Eye (tissue), 1 donor: ENCODE data around the gene NCS1.
A peak's percentile ranks its signal among the peaks of the same experiment; 100 is the strongest.

Experiments used
- DNase-seq: peaks from one replicate; pipeline ENCODE4 v3.0.0-alpha.2; 2015

NCS1 gene

GRCh38 chr9:130196643-130197042 lies 24.4 kb downstream of the NCS1 start:
- DNase-seq, result peak; percentile 63

DNA sequence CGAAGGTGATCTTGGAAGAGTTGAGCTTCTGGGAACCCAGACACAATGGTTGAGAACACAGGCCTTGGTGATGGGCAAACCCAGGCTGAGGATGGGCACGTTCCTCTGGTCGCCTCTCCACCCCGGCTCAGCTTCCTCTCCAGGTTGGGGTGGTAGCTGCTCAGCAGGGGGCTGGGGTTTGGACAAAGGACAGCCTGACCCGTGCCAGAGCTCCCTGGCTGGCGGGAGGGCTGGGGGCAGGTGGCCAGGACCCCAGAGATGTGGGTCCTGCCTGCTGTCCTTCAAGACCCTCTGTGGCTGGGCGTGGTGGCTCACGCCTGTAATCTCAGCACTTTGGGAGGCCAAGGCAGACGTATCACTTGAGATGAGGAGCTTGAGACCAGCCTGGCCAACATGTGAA lies 25.2 kb downstream of the NCS1 start:
- DNase-seq, result no peak

- DNase-seq, result no peak
Measured at GRCh38 chr9:130197888-130198287, 25.7 kb downstream of the NCS1 start.

- DNase-seq, result no peak
Measured at GRCh38 chr9:130198501-130199179, 26.4 kb downstream of the NCS1 start.

DNA sequence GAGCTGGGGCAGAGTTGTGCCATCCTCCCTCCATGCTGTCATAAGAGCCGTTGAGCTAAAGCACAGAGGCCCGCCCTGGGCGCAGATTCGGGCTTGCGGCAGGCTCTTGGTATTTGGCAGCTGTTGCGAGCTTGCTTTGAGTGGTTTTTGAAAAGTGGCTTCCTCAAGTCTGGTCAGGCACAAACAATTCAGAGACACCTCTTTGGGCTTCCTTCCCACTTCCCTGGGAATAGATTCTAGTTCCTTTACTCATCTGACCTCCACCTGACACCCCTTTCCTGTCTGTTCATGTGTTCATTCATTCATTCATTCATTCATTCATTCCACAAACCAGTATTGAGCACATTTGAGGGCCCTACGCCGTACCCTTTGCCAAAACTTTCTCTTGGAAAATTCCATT lies 27.4 kb downstream of the NCS1 start:
- DNase-seq, result no peak

GRCh38 chr9:130200038-130200849 lies 28.0 kb downstream of the NCS1 start:
- peak; percentile 62 for DNase-seq

- no peak for DNase-seq
Measured at GRCh38 chr9:130201399-130201873, 29.2 kb downstream of the NCS1 start.

- DNase-seq, result no peak
Measured at GRCh38 chr9:130201974-130202373, 29.8 kb downstream of the NCS1 start.

GRCh38 chr9:130204341-130204740 lies 32.1 kb downstream of the NCS1 start:
- no peak for DNase-seq

DNA sequence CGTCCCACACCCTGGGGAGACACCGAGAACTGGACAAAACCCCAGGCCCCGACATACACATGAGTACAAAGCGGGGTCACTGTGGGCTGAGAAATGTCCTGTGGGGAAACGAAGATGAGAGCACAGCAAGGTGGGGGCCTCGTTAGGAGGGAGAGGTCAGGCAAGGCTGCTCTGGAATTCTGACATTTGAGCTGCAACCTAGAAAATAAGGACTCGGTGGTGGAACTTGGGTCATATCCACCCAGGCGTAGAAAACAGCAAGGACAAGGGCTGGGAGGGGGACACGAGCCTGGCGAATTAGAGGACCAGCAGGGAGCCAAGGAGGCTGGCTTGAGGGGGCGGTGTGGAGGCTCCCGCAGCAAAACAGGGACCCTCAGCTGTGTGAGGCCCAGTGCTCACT lies 32.8 kb downstream of the NCS1 start:
- no peak for DNase-seq

DNA sequence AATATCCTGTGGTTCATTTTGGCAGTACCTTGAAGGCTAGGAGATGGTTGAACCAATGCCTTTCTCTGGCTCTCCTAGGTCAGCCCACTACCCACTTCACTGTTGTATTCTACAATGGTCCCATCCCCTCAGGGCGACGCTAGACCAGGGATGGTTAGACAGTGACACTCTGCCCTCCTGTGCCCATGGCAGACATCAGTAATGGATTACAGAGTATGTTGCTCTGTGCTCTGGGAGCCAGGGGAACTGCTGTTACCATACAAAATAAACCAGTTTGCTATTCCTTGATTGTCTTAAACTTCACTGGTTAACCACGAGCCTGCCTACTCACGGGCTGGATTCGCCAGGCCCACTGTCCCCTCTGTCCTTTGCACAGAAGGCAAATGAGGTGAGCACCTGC lies 33.7 kb downstream of the NCS1 start:
- DNase-seq, result no peak

GRCh38 chr9:130206579-130206978 lies 34.4 kb downstream of the NCS1 start:
- DNase-seq, result no peak

GRCh38 chr9:130207241-130207992 lies 35.2 kb downstream of the NCS1 start:
- no peak for DNase-seq

DNA sequence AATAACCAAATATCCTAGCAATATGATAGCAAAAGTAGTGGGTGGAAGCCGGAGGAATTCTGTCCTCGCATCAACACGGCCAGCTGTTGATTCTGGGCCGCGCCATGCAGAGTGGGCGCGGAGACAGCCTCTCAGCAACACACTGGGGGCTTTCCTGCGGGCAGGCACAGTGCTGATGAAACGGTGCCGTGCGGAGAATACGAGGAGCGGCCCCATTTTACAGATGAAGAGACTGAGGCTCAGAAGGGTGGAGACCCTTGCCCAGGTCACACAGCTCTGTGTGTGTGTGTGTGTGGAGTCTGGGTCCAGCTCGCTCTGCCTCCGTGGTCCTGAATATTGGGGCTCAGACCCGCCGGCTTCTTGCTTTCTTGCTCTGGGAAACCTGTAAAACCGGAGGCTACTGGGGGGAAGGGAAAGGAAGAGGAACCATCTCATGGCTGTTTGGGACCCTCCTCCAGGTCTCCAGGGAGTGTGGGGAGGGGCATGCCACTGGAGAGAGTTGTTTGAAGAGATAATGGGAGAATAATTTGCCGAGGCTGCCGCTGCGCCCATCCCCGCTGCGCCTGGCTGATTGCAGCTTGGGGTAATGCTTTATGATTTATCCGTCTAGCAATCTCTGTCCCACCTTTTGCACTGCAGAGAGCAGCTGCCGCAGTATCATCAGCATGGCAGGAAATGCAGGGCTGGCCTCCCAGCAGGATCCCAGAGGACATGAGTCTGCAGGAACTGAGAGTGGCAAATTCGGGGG lies 36.6 kb downstream of the NCS1 start:
- peak; percentile 63 for DNase-seq

DNA sequence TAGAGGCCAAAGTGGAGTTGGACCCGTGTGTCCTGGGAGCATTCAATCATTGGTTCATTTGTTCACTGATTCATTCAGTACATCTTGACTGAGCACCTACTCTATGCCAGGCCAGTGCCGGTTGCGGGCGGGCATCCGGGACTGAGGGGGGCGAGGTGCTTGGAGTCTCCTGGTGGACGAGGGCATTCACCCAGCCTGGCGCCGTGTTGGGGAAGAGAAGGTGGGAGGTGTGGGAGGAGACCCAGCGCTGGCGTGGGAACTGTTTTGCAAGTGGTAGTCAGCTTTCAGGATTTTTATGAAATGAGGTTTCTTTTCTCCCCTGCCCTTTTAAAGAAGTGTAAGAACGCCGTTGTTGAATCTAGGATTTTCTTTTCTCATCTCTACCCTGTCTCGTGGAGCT lies 37.2 kb downstream of the NCS1 start:
- no peak for DNase-seq

- DNase-seq, result no peak
Measured at GRCh38 chr9:130211548-130212226, 39.5 kb downstream of the NCS1 start.

DNA sequence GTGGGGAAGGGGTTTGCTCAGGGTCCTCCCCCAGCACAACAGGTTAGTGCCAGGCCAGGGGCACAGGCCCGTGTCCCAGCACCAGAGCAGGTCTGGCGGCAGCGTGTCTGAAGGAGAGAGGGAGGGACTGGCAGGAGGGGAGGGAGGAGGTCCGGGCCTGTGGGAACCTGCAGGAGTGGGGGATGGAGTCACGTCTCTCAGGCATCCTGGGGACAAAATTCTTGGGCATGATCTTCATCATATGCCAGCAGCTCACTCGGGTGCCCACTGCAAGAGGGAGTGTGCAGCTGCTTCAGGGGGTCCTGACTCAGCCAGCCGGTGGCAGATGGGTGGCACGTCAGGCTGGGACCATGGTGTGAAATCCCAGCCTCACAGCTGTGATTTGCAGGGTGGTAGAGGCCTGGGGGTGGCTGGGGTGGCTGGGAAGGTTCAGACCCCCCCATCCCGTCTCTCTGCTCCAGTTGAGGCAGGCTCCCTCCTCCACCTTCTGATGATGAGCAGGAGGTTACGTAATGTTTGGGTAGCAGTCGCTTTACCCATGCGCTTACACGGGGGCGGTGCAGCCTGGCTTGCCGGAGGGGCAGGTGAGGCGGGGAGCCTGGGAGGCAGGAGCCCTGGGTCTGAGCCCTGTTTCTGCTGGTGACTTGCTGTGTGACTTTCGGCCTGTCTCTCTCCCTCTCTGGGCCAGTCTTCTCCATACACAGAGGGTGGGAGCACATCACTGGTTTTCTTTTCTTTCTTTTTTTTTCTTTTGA lies 40.5 kb downstream of the NCS1 start:
- DNase-seq, result no peak

DNA sequence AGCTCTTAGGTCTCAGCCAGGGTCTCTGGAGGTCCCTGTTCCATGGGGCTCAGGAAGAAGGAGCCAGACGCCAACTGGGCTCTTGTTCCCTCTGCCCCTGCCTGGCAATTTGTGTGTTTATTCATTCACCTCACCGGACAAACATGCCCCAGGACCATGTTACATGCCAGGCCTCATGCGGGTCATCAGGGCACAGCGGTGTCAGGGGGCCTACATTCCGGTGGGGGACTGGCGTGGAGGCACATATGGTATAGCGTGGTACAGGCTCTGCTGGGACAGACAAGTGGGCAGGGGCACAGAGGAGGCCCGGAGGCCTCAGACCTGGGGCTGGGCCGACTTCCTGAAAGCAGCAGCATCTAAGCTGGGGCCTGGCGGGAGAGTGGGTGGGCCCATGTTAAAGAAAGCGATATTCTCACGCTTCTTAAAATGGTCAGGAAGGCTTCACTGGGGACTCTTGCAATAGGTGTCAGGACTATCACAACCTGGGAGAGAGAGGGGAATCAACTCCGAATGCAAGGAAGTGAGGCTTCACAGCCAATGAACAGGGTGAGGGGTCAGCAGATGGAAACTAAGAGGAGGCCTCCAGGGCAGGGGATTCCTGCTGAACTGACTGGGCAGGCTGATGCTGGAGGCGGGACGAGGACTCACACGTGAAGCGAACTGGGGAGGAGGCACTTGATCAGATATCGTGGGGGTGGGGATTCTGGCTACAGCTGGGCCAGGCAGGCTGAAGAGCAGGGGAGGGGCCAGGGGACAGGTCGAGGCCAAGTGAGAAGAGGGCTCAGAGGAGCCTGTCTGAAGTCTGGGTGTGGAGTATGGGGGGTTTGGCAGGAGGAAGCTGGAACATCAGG lies 41.9 kb downstream of the NCS1 start:
- peak; percentile 73 for DNase-seq

GRCh38 chr9:130214776-130215340 lies 42.7 kb downstream of the NCS1 start:
- no peak for DNase-seq
